HG03378 (cell line): ENCODE results near the gene RPL13A.
"Not testable (repeated sequence)": the region's sequence is repeated elsewhere in the genome, so short reads cannot be mapped to it uniquely, and the experiment has no call there.

Experiments
- ATAC-seq: cut with Tn5 transposase; IDR thresholded peaks from one replicate; pipeline ENCODE4 v1.9.1; 2021; ENCODE audit warnings: mild to moderate bottlenecking, moderate library complexity; ENCODE audit not compliant: unreplicated experiment

RPL13A gene

GRCh38 chr19:49487277-49488045, at the start of gene RPL13A:
Gene RPL13A, plus strand, starts transcription at chr19:49487608. Its CDS starts 22 bp downstream, at chr19:49487630.
- peak; percentile 87 for ATAC-seq

- ATAC-seq = no peak
Observed at GRCh38 chr19:49438261-49438660, 49.1 kb upstream of the RPL13A start.

- no peak for ATAC-seq
Observed at GRCh38 chr19:49439836-49440235, 47.6 kb upstream of the RPL13A start.

GRCh38 chr19:49440439-49441209, 46.8 kb upstream of the RPL13A start:
- ATAC-seq = no peak

- ATAC-seq = no peak
Observed at GRCh38 chr19:49441210-49441959, 46.0 kb upstream of the RPL13A start, which contains the start of gene SLC17A7. Gene SLC17A7, minus strand, starts transcription at chr19:49441527. Its CDS starts 148 bp downstream, at chr19:49441379.

- no peak for ATAC-seq
Observed at GRCh38 chr19:49441960-49442350, 45.5 kb upstream of the RPL13A start.

- ATAC-seq = no peak
Observed at GRCh38 chr19:49442354-49442753, 45.1 kb upstream of the RPL13A start.

- ATAC-seq = no peak
Observed at GRCh38 chr19:49442771-49443365, 44.5 kb upstream of the RPL13A start.

GRCh38 chr19:49443366-49444099, 43.9 kb upstream of the RPL13A start:
- ATAC-seq = peak; percentile 76

- not testable (repeated sequence) for ATAC-seq
Observed at GRCh38 chr19:49444100-49444700, 43.2 kb upstream of the RPL13A start.

GRCh38 chr19:49445997-49446396, 41.4 kb upstream of the RPL13A start:
- no peak for ATAC-seq

GRCh38 chr19:49447485-49448431, 39.6 kb upstream of the RPL13A start:
- ATAC-seq = no peak

- no peak for ATAC-seq
Observed at GRCh38 chr19:49448432-49448786, 39.0 kb upstream of the RPL13A start.

- no peak for ATAC-seq
Observed at GRCh38 chr19:49450405-49450804, 37.0 kb upstream of the RPL13A start.

- ATAC-seq = peak; percentile 53
Observed at GRCh38 chr19:49451430-49452181, 35.8 kb upstream of the RPL13A start, which contains the start of gene PIH1D1. Gene PIH1D1, minus strand, starts transcription at chr19:49451814. Its CDS starts 240 bp downstream, at chr19:49451574.

GRCh38 chr19:49453013-49453756, 34.2 kb upstream of the RPL13A start, which contains the start of gene ALDH16A1:
Gene ALDH16A1, plus strand, starts transcription at chr19:49453225. Its CDS starts 107 bp downstream, at chr19:49453332.
- peak; percentile 71 for ATAC-seq

- ATAC-seq = no peak
Observed at GRCh38 chr19:49453757-49454240, 33.6 kb upstream of the RPL13A start.
